HepG2 (cell line): ENCODE results near the gene CBX5. TPM values are rescaled to one million over a fixed set of nuclear protein-coding genes. Genes with fewer than 3 reads are reported as not detected.

Experiments used
- ATF5 ChIP-seq: sonication (generic); formaldehyde crosslinking; IDR thresholded peaks from 2 replicates; pipeline ENCODE4 v1.4.0; 2020; ENCODE audit warnings: mild to moderate bottlenecking, low read depth, missing genetic modification reagents
- CEBPG ChIP-seq: IDR thresholded peaks from 2 replicates; pipeline ENCODE4 v1.6.1; 2016
- MLX ChIP-seq: IDR thresholded peaks from 2 replicates; pipeline ENCODE4 v1.6.1; 2016
- POGK ChIP-seq: sonication (generic); formaldehyde crosslinking; conservative IDR thresholded peaks from 2 replicates; pipeline ENCODE4 v1.8.0; 2022; ENCODE audit warnings: mild to moderate bottlenecking, moderate library complexity, missing genetic modification reagents
- TFDP2 ChIP-seq: sonication (generic); formaldehyde crosslinking; IDR thresholded peaks from 2 replicates; pipeline ENCODE4 v1.4.0; 2020; ENCODE audit warnings: missing genetic modification reagents
- ZNF407 ChIP-seq: sonication (generic); formaldehyde crosslinking; IDR thresholded peaks from one replicate; pipeline ENCODE4 v1.5.1; 2020; ENCODE audit warnings: mild to moderate bottlenecking, missing genetic modification reagents; ENCODE audit errors: not compliant biosample characterization
- ZNF543 ChIP-seq: sonication (generic); formaldehyde crosslinking; IDR thresholded peaks from 2 replicates; pipeline ENCODE4 v1.4.0; 2020; ENCODE audit warnings: mild to moderate bottlenecking, missing genetic modification reagents
- ZNF646 ChIP-seq: sonication (generic); formaldehyde crosslinking; IDR thresholded peaks from 2 replicates; pipeline ENCODE4 v1.9.0; 2021; ENCODE audit warnings: mild to moderate bottlenecking, missing genetic modification reagents
- polyA plus RNA-seq, 8 experiments: library from polyadenylated mRNA; depleted of rRNA in 3 of 8; stranded (reverse) in 7 of 8; unstranded in 1 of 8; fragments of >200 nt; fragmentation: Illumina TruSeq in 4 of 8; extraction: Trizol in 4 of 8; gene quantifications; 2 replicates each; pipeline versions ENCODE4 v1.2.1 to v1.2.3, GENCODE V29; 2011 to 2016; ENCODE audit warnings: low read depth in 4 of 8, missing spikeins in 1 of 8, mixed read lengths in 1 of 8; ENCODE audit not compliant: insufficient read depth in 1 of 8
- total RNA-seq, 5 experiments: library from RNA; depleted of rRNA; stranded (reverse); fragments of >200 nt; fragmentation: Illumina TruSeq; extraction: Trizol; gene quantifications; 2 replicates each; pipeline ENCODE4 v1.2.3, GENCODE V29; 2016; ENCODE audit warnings: low read depth in 1 of 5

The CBX5 gene
- total and polyA plus RNA-seq, 2 of the 13 experiments (the other 11 are each of a cell fraction or from before 2014, with no cell fraction given): 16.0 to 22.2 TPM

- TF ChIP-seq ZNF646 (CRISPR knock-in tag) (no peak), ZNF407 (CRISPR knock-in tag) (no peak), ZNF543 (no peak), POGK (CRISPR knock-in tag) (no peak), TFDP2 (CRISPR knock-in tag) (no peak), CEBPG (no peak), ATF5 (CRISPR knock-in tag) (no peak), MLX (no peak)
Observed at GRCh38 chr12:54300732-54301427, 21.0 kb upstream of the CBX5 start, which contains the start of gene NFE2 (continued).
